Measurements from ENCODE around the gene EMCN. TPM values are rescaled to one million over a fixed set of nuclear protein-coding genes. Genes with fewer than 3 reads are reported as not detected.
A peak's percentile ranks its signal among the peaks of the same experiment; 100 is the strongest.

EMCN gene
- 10 to 100 TPM; 13.2 to 32.0 (median 21.9) TPM for total RNA-seq

DNA sequence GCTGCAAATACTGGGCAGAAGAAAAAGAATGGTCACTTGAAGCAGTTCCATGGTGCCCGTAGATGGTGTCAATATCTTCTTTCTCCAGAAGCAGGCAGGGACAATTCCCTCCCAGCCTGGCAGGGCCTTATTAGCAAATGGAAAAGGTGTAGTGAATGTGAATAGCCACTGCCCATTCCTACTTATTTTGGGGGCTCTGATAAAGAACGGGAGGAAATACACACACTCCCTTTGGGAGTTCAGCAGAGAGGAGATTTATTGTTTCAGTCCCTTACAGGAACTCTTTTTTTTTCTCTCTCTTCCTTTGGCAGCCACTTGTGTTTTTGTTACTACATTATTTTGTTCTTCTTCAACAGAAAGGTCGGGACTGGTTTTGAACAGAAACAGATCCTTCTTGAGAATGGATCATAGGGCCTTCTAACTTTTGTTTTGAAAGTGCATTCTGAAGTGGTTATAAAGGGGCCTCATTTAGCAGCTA lies at the start of gene EMCN:
TSS of gene EMCN (minus strand) at position 159 of the 478 bp plus-strand sequence. CDS start at position 51, 108 bp downstream.
- Histone ChIP-seq H3K9me3 (no peaks in the 10 kb centered on the region), H3K27ac (peak within 1 kb of the TSS in 2 of 4 donors; percentile 45 to 66), H3K27me3 (no peaks in the 10 kb centered on the region), H3K36me3 (no peaks in the 10 kb centered on the region), H3K4me1 (peaks cover 0 to 12% (median 2%) of the 10 kb centered on the region in 4 donors), H3K4me3 (peak within 1 kb of the TSS in 2 of 4 donors; percentile 12 to 34)
- TF ChIP-seq, protein P1, sequence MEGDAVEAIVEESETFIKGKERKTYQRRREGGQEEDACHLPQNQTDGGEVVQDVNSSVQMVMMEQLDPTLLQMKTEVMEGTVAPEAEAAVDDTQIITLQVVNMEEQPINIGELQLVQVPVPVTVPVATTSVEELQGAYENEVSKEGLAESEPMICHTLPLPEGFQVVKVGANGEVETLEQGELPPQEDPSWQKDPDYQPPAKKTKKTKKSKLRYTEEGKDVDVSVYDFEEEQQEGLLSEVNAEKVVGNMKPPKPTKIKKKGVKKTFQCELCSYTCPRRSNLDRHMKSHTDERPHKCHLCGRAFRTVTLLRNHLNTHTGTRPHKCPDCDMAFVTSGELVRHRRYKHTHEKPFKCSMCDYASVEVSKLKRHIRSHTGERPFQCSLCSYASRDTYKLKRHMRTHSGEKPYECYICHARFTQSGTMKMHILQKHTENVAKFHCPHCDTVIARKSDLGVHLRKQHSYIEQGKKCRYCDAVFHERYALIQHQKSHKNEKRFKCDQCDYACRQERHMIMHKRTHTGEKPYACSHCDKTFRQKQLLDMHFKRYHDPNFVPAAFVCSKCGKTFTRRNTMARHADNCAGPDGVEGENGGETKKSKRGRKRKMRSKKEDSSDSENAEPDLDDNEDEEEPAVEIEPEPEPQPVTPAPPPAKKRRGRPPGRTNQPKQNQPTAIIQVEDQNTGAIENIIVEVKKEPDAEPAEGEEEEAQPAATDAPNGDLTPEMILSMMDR (IDR thresholded peaks at IDR 0.05): no peak
- TF ChIP-seq EP300 (IDR thresholded peaks at IDR 0.05): peak in 1 of 2 donors; percentile 54
- no peak for DNase-seq (ENCODE audit: low spot score in 2 of 2)
- 15 to 20% methylated on average over 3 of the region's 3 CpGs for WGBS, 2 donors

DNA sequence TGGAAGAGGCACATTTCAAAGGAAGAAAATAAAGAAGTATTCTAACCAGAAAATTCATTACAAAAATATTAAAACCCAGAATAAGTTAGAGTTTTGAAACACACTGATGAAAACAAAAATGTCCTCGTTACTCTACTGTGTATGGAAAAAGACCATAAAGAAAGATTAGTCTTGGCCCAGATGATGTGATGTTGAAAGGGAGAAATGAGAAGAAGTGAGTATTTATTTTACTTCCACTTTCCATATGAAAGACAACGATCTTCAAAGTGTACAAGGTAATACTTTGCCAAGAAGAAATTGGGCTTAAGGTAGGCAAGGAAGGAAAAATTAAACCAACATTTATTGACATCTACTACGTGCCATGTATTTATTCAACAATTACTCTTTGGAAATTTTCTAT lies 48.6 kb upstream of the EMCN start:
- 75 to 83% methylated on average over 3 of the region's 3 CpGs for WGBS, 2 donors

DNA sequence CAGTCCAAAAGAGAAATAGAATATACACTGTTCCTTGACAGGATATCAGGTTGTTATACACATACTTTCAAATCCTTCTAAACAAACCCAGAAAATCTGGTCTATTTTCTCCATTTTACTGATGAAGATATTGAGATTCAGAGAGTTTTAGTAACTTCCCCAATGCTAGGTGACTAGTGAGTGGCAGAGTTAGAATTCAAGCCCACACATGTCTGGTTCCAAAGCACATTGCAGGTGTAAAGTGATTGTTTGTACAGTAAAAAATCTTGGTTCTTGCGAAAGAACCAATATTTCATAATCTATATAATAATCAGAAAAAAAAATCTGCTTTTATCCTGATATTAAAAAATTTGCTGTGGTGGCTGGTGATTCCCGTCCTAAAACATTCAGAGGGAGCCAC lies 39.5 kb upstream of the EMCN start:
- TF ChIP-seq POLR2A (IDR thresholded peaks at IDR 0.05) (no peak), EP300 (IDR thresholded peaks at IDR 0.05) (no peak)
- TF ChIP-seq, protein P1 (IDR thresholded peaks at IDR 0.05): no peak
- WGBS, 2 donors: 97 to 98% methylated on average over 2 of the region's 2 CpGs

More for the DNA sequence above, 48.6 kb upstream of the EMCN start:
- Histone ChIP-seq H3K4me1 (no peaks in the 10 kb centered on the region), H3K4me3 (no peak overlapping the region), H3K36me3 (no peaks in the 10 kb centered on the region), H3K9me3 (peaks cover 0 to 4% (median 0%) of the 10 kb centered on the region in 4 donors), H3K27me3 (no peaks in the 10 kb centered on the region), H3K27ac (no peak overlapping the region)
- no peak for DNase-seq (ENCODE audit: low spot score in 2 of 2)
- TF ChIP-seq POLR2A (IDR thresholded peaks at IDR 0.05) (no peak), EP300 (IDR thresholded peaks at IDR 0.05) (no peak)
- TF ChIP-seq, protein P1 (IDR thresholded peaks at IDR 0.05): no peak

GRCh38 chr4:100555611-100556337 lies 38.0 kb upstream of the EMCN start:
- DNase-seq (ENCODE audit: low spot score in 2 of 2): no peak
- Histone ChIP-seq H3K4me3 (no peak overlapping the region), H3K27me3 (no peaks in the 10 kb centered on the region), H3K36me3 (no peaks in the 10 kb centered on the region), H3K4me1 (peaks cover 0 to 3% (median 0%) of the 10 kb centered on the region in 4 donors), H3K9me3 (peaks cover 0 to 4% (median 0%) of the 10 kb centered on the region in 4 donors), H3K27ac (no peak overlapping the region)
- WGBS, 2 donors: 50 to 53% methylated on average over 2 of the region's 2 CpGs
- TF ChIP-seq EP300 (IDR thresholded peaks at IDR 0.05) (no peak), POLR2A (IDR thresholded peaks at IDR 0.05) (no peak)
- TF ChIP-seq, protein P1 (IDR thresholded peaks at IDR 0.05): no peak

More for the DNA sequence above, 39.5 kb upstream of the EMCN start:
- Histone ChIP-seq H3K4me1 (peaks cover 0 to 3% (median 0%) of the 10 kb centered on the region in 4 donors), H3K36me3 (no peaks in the 10 kb centered on the region), H3K27me3 (no peaks in the 10 kb centered on the region), H3K9me3 (peaks cover 0 to 7% (median 0%) of the 10 kb centered on the region in 4 donors), H3K27ac (no peak overlapping the region), H3K4me3 (no peak overlapping the region)
- no peak for DNase-seq (ENCODE audit: low spot score in 2 of 2)

DNA sequence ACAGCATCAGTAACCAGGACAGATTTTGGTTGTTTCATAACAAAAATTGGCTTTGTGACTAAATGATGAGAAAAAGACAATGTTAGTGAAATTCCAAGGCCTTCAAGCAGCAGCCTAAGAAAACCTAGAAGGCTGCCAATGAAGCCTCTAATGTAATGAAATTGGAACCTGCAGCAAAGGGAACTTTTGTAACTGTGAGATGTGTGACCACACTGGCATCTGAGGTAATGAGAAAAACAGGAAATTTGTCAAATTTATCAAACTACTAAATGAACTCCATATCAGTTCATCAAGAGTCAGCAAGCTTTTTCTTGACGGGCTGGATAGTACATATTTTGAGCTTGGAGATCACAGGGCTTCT lies 30.4 kb upstream of the EMCN start:
- no peak overlapping the region for H3K27ac ChIP-seq
- no peak for DNase-seq (ENCODE audit: low spot score in 2 of 2)
- H3K9me3 ChIP-seq: no peaks in the 10 kb centered on the region
- 61 to 74% methylated on average over 1 of the region's 1 CpG for WGBS, 2 donors
- TF ChIP-seq POLR2A (IDR thresholded peaks at IDR 0.05) (no peak), EP300 (IDR thresholded peaks at IDR 0.05) (no peak)
- TF ChIP-seq, protein P1 (IDR thresholded peaks at IDR 0.05): no peak
- H3K27me3 ChIP-seq: no peaks in the 10 kb centered on the region
- H3K36me3 ChIP-seq: no peaks in the 10 kb centered on the region
- H3K4me3 ChIP-seq: no peak overlapping the region
- no peaks in the 10 kb centered on the region for H3K4me1 ChIP-seq

All from tibial nerve (tissue), 4 donors.